ENCODE measurements around the gene POLD1.
"Not testable (repeated sequence)": the region's sequence is repeated elsewhere in the genome, so short reads cannot be mapped to it uniquely, and the experiment has no call there.

Gene POLD1

DNA sequence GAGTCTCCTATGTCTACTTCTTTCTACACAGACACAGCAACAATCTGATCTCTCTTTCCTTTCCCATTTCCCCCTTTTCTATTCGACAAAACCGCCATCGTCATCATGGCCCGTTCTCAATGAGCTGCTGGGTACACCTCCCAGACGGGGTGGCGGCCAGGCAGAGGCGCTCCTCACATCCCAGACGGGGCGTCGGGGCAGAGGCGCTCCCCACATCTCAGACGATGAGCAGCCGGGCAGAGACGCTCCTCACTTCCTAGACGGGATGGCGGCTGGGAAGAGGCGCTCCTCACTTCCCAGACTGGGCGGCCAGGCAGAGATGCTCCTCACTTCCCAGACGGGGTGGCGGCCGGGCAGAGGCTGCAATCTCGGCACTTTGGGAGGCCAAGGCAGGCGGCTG lies 6.8 kb downstream of the POLD1 start:
- in situ Hi-C loops (cut with MboI; ENCODE audit: low sequenced_read_pairs): not testable (repeated sequence)

DNA sequence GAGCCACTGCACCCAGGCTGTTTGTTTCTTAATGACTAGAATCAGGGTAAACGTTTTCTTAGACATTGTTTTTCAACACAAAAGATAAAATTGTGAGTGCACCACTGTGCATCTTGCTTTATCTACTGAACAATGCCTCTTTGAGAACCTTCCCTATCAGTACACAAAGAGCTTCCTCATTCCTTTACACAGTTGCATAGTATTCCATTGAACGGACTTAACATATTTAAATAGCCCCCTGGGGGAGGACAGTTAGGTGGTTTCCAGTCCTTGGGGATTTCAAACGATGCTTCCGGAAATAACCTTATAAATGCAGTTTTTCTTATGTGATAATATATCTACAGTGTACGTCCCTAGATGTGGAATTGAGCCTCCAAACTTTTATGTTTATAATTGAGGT lies 8.6 kb downstream of the POLD1 start:
- in situ Hi-C loops (cut with MboI; ENCODE audit: low sequenced_read_pairs): no loop called here

GRCh38 chr19:50393589-50393988 lies 9.4 kb downstream of the POLD1 start:
- in situ Hi-C loops (cut with MboI; ENCODE audit: low sequenced_read_pairs): no loop called here

DNA sequence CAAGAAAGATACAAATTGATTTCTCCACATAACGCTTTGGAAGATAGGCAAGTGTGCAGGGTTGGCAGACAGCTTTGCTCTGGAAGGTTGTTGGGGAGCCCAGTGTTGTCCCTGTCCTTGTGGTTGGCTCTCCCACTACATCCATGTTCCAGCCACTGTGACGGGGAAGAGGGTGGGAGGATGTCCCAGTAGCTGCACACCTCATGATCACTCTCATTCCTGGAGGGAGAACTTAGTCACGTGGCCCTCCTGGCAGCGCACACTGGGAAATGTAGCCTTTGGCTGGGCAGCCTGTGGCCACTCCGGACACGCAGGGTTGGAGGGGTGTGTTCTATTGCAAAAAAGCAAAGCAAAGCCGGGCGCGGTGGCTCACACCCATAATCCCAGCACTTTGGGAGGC lies 9.9 kb downstream of the POLD1 start:
- in situ Hi-C loops (cut with MboI; ENCODE audit: low sequenced_read_pairs): no loop called here

- in situ Hi-C loops (cut with MboI; ENCODE audit: low sequenced_read_pairs): no loop called here
Measured at GRCh38 chr19:50398675-50399367, 14.7 kb downstream of the POLD1 start.

DNA sequence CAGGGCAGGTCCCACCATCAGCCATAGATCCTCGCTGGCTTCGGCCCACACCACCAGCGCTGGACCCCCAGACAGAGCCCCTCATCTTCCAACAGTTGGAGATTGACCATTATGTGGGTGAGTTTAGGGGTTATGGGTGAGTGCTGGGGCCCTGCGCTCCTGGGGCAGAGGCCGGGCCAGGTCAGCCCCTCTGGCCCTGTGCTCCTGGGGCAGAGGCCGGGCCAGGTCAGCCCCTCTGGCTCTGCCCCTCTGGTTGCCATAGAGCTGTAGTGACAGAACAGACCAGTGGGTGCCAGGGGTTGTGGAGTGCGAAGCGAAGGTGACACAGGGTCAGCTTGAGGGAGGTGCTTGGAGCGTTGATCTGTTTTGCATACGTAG lies 15.2 kb downstream of the POLD1 start:
- in situ Hi-C loops (cut with MboI; ENCODE audit: low sequenced_read_pairs): no loop called here

DNA sequence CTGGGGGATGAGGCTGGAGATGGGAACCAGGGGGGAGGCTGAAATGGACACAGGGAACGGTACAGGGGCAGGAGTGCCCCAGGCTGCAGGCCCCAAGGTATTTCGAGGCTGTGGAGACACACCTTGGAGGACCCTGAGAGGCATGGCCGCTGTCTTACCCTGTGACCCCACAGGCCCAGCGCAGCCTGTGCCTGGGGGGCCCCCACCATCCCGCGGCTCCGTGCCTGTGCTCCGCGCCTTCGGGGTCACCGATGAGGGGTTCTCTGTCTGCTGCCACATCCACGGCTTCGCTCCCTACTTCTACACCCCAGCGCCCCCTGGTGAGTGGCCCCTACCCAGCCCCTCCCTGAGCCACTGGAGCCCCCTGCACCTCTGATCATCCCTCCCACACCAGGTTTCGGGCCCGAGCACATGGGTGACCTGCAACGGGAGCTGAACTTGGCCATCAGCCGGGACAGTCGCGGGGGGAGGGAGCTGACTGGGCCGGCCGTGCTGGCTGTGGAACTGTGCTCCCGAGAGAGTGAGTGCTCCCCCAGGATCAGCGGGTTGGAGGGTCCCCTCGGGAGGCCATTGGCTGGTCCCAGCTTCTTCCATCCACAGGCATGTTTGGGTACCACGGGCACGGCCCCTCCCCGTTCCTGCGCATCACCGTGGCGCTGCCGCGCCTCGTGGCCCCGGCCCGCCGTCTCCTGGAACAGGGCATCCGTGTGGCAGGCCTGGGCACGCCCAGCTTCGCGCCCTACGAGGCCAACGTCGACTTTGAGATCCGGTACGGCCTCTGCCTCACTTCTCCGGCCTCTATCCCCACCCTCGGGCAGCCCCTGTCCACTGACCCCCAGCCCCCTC lies 17.7 kb downstream of the POLD1 start:
- in situ Hi-C loops (cut with MboI; ENCODE audit: low sequenced_read_pairs): no loop called here

DNA sequence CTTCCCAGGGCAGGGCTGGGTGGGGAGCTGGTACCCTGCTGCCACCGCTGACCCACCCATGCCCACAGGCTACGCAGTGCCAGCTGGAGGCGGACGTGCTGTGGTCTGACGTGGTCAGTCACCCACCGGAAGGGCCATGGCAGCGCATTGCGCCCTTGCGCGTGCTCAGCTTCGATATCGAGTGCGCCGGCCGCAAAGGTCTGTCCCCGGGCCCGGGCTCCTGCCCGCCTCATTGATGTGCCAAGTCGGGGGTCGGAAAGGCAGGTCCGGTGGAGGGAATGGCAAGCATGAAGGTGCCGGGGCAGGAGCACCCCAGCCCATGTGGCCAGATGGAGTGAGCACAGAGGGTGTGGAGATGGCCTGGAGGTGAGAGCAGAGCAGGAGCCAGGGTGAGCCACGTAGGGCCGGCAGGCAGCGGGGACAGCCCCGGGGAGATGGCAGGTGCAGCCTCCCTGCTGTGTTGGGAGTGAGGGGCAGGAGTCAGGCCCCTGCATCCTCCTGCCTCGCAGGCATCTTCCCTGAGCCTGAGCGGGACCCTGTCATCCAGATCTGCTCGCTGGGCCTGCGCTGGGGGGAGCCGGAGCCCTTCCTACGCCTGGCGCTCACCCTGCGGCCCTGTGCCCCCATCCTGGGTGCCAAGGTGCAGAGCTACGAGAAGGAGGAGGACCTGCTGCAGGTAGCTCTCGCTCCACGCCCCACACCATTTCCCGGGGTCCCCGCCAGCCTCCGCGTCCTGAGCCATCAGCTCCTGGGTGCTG lies 18.6 kb downstream of the POLD1 start:
- in situ Hi-C loops (cut with MboI; ENCODE audit: low sequenced_read_pairs): no loop called here

DNA sequence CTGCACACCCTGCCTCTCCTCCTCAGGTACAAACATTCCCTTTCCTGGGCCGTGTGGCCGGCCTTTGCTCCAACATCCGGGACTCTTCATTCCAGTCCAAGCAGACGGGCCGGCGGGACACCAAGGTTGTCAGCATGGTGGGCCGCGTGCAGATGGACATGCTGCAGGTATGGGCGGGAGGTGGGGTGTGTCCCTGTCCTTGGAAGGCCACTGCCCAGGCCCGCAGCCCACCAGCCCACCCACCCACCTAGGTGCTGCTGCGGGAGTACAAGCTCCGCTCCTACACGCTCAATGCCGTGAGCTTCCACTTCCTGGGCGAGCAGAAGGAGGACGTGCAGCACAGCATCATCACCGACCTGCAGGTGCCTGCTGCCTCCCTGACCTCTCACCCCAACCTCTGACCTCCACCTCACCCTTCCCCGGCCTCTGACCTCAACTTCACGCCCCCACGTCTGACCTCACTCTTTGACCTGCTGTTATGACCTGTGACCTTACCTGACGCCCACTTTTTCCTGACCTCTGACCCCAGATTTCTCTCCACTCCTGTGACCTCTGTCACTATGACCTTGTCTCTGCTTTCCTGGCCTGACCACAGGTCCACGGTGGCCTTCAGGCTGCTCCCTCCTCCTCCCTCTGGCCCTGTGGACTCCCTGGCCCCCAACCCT lies 22.1 kb downstream of the POLD1 start:
- in situ Hi-C loops (cut with MboI; ENCODE audit: low sequenced_read_pairs): no loop called here

- in situ Hi-C loops (cut with MboI; ENCODE audit: low sequenced_read_pairs): no loop called here
Measured at GRCh38 chr19:50406829-50407228, 22.7 kb downstream of the POLD1 start.

DNA sequence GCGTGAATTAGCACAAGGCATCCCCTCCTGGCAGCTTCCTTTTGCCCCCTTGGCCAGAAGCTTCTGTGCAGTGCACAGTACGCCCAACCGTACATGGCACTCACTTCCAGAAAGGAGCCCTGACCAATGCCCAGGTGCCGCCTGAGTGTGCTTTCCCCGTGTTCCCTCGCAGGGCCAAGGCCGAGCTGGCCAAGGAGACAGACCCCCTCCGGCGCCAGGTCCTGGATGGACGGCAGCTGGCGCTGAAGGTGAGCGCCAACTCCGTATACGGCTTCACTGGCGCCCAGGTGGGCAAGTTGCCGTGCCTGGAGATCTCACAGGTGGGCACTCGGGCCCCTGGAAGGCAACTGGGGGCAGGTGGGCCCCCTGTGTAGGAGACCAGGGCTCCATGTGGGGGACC lies 25.2 kb downstream of the POLD1 start:
- in situ Hi-C loops (cut with MboI; ENCODE audit: low sequenced_read_pairs): no loop called here

- in situ Hi-C loops (cut with MboI; ENCODE audit: low sequenced_read_pairs): no loop called here
Measured at GRCh38 chr19:50410109-50410508, 26.0 kb downstream of the POLD1 start.

- in situ Hi-C loops (cut with MboI; ENCODE audit: low sequenced_read_pairs): no loop called here
Measured at GRCh38 chr19:50412419-50412818, 28.3 kb downstream of the POLD1 start.

DNA sequence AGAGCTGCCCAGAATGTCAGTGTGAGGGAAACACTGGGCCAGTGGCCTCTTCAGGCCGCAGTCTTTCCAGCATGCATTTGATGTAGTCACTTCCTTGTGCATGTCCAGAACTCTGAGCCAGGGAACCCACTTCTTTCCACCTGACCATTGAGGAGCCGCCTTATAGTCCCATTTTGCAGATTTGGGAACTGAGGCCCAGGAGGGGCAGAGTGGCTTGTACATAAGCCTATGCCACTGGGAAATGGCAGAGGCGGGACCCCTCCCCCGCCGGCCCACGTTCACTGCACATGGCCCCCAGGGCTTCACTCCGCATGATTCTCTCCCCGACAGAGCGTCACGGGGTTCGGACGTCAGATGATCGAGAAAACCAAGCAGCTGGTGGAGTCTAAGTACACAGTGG lies 28.9 kb downstream of the POLD1 start:
- in situ Hi-C loops (cut with MboI; ENCODE audit: low sequenced_read_pairs): no loop called here

- in situ Hi-C loops (cut with MboI; ENCODE audit: low sequenced_read_pairs): no loop called here
Measured at GRCh38 chr19:50413531-50413930, 29.4 kb downstream of the POLD1 start.

DNA sequence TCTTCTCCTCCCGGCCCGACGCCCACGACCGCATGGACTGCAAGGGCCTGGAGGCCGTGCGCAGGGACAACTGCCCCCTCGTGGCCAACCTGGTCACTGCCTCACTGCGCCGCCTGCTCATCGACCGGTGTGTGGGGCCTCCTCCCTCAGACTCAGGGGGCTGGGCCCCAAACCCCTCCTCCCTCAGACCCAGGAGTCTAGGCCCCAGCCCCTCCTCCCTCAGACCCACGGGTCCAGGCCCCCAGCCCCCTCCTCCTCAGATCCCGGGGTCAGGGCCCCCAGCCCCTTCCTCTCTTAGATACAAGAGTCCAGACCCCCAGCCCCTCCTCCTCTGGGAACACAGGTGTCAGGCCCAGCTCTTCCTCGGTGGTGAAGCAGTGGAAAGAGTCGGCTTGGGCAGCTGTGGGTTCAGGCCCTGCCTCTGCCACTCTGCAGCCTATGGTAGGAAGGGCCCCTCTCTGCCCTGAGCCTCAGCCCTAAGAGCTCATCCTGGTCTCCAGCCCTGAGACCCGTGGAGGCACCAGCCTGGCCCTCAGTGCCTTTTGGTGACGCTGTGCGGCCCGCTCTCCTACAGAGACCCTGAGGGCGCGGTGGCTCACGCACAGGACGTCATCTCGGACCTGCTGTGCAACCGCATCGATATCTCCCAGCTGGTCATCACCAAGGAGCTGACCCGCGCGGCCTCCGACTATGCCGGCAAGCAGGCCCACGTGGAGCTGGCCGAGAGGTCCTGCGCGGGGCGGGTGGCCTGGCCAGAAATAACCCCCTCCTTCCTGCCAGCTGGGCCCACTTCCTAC lies 30.9 kb downstream of the POLD1 start:
- in situ Hi-C loops (cut with MboI; ENCODE audit: low sequenced_read_pairs): no loop called here

GRCh38 chr19:50415661-50416033 lies 31.5 kb downstream of the POLD1 start:
- in situ Hi-C loops (cut with MboI; ENCODE audit: low sequenced_read_pairs): no loop called here

DNA sequence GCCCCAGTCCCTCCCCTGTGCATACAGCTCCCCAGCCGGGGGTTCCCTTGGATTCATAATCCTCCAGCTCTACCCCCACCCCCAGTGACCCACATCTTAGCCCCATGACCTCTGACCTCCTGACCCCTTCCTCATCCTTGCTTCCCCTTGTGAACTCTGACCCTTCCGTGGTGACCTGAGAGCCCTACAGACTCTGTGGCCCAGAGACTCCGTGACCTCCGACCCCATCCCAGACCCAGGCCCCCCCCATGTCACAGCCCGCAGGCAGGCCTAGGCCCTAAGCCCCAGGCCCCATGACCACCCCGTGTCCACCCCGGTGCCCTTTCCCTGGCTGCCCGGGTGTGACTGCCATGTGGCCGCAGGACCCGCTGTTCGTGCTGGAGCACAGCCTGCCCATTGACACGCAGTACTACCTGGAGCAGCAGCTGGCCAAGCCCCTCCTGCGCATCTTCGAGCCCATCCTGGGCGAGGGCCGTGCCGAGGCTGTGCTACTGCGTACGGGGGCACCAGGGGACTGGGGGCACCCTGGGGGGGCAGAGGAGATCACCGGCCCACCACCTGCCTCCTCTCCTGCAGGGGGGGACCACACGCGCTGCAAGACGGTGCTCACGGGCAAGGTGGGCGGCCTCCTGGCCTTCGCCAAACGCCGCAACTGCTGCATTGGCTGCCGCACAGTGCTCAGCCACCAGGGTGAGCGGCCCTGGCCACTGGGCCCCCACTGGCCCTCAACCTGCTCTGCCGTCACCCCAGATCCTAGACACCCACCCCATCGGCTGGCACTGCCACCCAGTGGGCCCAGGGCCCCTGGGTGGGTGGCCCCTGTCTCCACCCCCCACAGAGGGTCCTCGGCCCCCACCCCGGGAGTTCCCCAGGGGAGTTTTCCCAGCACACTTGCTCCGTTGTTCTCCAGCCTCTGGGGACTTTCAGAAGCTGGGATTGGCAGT lies 32.2 kb downstream of the POLD1 start:
- in situ Hi-C loops (cut with MboI; ENCODE audit: low sequenced_read_pairs): no loop called here

Data from hTERT RPE-1 (cell line).